GM21381 (cell line): ENCODE data around the gene ZNHIT6.

Experiments used
- ATAC-seq: cut with Tn5 transposase; IDR thresholded peaks from one replicate; pipeline ENCODE4 v1.9.1; 2021; ENCODE audit warnings: mild to moderate bottlenecking, moderate library complexity; ENCODE audit not compliant: unreplicated experiment

ZNHIT6 gene

DNA sequence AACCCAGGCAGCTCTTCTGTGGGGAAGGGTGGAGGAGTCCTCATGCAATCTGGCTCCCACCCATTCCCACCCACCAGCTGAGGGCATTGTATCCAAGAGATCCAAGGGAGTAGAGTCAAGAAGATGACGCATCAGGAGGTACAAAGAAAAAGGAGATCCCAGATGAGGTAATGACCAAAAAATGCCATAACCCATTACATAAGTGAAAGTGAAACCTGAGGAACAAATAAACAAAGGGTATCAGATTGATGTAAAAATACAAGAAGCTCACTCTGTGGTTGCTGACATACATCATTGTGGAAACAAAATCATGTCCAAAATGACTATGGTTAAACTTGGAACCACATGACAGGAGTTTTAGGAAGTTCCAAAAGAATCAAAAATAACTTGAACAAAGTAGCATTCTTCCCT, 85.2 kb downstream of the ZNHIT6 start:
- no peak for ATAC-seq

DNA sequence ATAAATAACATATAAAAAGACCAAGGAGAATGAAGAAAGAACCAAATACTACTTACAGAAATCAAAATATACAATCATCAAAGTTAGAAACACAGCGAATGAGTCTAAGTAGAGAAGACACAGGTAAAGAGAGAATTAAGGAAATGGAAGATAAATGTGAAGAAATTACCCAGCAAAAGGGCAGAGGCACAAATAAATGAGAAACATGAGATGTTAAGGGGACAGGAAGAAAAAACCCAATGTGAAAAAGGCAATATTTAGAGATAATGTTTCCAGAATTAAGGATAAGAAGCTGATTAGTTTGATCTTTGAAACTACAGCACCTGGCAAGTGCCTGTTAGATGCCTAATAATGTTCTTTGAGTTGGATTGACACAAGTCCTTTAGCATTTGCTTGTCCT, 86.8 kb downstream of the ZNHIT6 start:
- no peak for ATAC-seq

DNA sequence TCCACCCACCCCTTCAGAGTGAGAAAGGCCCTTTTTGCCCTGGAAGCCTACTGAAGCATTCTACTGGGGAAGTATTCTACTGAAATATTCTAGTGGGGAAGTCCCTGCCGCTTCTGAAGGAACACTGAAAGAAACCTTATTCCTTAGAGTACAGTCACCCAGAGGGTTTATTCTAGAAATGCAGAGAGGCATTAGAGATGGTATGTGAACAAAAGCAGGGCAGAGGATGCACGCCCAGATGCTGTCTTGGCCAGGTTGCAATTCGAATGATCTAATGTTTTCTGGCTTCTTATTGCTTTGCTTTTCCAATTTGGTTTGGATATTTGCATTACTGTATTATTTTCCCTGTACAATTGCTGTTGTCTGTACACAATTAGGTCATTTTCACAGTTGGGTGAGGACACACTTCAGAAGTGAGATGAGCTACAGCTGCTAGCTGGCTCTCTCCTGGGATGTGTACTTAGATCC, 90.6 kb downstream of the ZNHIT6 start:
- ATAC-seq: no peak

DNA sequence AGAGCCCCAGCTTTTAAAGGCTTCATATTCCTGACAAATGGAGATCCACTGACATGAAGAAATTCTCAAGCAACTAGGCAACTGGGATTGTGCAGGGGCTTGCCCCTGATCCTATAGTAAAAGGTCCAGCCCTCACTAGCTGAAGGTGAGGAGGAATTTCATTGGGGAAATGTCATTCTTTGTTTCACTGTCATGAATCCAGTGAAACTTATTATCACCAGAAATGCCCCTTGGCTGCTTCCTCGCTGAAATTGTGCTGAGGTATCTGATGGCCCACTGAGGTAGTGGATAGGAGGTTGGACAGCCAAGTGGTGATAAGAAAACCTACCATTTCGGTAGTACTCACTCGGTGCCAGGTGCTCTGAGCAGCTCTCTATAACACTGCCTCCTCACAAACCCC, 91.5 kb downstream of the ZNHIT6 start:
- no peak for ATAC-seq

DNA sequence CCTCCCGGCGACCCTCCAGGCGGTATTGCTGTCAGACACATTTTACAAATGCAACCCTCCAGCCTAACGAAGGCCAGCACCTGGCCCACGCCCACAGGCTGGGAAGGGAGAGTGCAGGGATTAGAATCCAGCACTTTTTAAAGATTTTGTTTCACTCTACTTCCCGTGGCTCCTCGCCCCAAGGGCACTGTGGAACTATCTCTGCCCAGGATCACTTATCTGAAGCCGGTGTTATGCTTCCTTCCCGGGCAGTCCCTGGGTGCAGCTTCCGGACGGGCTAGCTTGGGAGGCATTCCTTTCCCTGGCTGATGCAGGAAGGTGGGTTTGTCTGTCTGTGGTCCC, 91.9 kb downstream of the ZNHIT6 start:
- ATAC-seq: no peak

DNA sequence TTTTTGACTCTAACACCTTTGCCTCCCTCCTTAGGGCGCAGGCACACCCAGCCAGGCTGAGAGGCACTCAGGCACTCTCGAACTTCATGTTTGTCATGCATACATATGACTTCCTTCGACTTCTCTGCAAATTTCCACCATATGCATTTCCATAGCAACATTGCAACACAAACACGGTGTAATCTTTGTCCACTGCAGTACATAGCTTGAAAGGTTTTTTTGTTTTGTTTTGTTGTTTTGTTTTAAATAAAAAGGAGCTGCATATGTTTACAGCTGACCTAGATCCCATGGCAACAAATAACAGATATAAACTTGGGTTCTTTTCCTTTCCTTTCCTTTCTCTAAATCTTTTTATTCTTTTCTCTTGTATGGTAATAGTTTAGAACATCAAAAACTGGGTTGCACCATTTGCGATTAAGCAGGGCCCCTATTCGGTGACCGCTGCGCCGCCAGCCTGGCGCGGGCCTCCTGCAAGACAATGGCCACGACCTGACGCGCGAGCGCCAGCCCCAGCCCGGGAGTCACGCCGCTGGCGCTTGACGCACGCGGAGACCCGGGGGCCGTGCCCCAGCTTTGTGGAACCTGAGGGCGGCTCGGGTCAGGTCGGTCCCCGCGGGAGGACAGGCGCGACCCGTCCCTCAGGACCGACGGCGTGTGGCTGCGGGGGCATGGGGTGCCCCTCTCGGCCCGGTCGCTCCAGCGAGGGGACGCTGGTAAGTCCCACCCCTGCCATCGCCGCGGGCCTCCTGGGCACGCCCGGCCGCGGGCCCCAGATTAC, 92.5 kb downstream of the ZNHIT6 start:
- ATAC-seq: no peak

DNA sequence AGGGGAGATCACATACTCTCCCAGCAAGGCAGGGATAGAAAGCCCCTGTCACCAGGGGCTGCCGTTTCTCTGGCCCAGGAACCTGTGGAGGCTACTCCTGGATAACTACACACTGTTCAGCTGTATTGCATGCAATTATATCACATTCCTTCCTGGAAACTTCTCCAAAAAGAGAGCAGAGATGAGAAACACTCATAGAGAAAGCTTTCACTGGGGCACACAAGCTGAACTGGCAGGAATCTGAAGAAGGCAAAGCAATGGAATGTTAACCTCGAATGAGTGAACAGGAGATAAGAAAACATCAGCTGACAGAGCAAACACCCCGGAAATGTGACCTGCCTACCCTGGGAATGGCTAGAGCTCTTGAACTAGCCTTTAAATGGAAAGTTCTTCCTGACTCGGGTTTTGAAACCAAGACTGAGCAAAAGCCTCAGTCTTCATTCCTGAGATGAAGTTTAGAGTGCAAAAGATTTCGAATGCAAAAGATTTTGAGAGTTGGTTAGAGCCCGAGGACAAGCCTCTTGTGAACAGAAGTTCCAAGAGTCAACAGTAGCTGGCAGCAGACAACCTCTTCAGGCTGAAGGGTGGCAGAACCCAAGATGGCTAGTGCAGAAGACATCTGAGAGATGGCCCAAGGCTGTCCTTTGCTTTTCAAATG, 95.4 kb downstream of the ZNHIT6 start:
- ATAC-seq: no peak

DNA sequence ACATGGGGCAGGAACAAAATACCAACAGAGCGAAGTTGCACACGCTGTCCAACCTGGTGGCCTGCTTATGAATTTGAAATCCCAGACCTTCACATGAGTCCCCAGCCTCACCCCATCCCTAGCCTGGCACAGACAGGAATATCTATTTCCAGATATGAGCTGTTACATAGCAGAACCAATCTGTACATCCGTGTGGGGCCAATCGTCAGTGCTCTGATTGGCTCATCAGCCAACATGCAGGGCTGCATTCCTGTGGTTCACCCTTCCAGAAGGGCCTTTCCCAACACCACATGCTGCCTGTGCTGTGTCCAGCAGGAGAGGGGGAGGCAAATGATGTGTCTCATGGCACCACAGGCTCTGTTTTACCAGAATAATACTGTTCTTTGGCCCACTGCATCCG, 96.4 kb downstream of the ZNHIT6 start:
- ATAC-seq: no peak

DNA sequence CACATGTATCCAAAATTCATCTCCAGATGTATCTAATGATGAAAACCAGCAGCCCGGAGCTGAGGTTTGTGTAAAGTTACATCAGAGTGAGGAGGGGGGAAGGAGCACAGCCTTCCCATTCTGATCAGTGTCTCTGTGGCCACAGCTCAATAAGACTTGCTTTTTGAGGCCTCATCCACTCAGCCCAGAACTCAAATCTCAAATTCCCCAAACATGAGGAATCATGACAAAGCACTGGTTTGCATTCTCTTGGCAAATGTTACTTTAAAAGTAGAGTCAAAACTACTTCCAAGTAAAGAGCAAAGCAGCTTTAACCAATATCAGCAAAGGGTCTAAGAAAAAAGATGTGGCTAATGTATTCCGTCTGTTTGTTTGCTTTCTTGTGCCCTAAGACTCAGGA, 96.8 kb downstream of the ZNHIT6 start:
- no peak for ATAC-seq

DNA sequence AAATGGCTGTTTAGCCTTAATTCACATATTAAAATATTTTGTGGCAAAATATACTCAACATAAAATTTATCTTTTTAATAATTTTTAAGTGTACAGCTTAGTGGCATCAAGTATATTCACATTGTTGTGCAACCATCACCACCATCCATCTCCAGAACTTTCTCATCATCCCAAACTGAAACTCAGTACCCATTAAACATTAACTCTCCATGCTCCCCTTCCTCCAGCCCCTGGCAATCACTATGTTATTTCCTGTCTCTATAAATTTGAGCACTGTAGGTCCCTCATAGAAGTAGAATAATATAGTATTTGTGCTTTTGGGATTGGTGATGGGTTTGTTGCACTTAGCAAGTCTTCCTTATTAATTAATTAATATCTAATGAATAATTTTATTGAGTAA, 98.3 kb downstream of the ZNHIT6 start:
- ATAC-seq: no peak

DNA sequence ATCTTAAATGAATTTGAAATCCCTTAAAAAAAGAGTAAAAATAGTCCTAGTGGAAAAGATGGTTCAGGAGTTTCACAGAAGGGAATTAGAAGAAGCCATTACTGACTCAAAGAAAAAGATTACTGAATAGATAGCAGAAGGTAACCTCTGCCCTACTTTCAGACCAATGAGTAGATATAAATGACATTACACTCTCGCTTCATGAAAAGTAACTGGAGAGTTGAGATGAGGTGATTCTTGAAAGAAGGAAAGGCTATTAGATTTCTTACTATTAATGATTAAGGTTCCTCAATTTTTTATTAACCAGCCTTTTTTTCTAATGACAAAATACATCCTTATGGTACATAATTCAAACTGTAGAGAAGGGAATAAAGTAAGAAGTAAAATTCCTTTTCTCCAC, 99.4 kb downstream of the ZNHIT6 start:
- no peak for ATAC-seq

DNA sequence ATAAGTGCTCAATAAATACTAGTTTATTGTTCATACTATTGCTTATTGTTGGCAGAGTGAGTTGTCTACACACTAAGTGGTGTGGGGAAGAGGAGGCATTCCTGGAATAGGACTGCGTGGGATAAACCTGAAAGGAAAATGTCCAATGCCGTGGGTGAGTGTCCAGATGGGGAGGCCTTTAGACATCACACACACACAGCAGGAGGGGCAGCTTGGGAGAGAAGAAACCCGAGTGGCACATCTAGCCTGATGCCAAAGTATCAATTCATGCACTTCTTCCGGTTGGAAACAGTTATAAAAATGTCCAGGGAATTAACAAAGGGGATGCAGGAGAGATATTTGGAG, 100.3 kb downstream of the ZNHIT6 start:
- ATAC-seq: no peak

DNA sequence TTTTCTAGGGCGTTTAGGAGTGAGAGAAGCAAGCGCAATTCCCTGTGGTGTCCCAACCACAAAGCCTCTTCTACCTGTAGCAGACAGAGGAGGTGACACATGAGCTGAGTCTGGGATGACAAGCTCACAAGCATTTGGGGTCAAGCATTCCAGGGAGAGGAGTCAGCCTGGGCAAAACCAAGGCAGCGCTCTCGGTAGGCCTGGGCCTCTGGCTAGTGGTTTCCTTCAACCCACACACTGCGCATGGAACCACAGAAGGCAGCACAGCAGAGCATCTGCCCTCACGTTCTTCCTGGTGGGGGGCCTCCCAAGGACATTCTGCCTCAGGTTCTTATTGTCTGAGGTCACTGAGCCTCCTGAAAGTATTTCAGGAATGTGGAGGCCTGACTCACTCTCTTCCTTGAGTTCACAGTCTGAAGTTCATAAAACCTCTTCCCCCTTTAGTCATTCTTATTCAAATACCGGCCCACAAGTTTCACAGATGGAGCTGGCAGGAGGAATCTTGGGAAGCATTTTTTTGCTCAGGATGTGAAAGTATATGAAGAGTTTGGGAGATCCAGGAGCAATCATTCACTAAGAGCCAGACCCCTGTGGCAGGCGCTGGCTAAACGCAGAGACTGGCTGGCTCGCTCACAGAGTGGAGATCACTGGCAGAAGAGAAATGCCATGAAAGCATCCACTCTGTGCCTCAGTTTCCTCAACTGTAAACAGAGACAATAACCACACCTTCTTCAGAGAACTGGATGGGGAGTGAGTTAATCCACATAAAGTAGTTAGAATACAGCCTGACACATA, 100.9 kb downstream of the ZNHIT6 start:
- ATAC-seq: no peak

DNA sequence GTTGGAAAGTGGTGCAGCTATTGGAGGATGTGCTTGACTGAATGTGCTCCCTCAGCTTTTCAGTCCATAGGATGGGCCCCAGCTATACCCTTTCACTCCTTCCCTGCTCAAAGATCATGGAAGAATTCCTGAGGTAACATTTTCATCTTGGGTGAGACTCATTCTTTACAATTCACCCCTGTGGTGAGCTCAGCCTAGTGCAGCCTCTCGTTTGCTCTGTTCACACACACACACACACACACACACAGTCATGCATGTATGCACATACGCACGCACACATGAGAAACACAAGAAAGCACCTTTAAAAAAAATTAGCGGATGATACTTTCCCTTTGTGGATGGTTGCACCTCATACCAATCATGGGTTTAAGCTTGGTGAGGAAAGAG, 101.8 kb downstream of the ZNHIT6 start:
- no peak for ATAC-seq

DNA sequence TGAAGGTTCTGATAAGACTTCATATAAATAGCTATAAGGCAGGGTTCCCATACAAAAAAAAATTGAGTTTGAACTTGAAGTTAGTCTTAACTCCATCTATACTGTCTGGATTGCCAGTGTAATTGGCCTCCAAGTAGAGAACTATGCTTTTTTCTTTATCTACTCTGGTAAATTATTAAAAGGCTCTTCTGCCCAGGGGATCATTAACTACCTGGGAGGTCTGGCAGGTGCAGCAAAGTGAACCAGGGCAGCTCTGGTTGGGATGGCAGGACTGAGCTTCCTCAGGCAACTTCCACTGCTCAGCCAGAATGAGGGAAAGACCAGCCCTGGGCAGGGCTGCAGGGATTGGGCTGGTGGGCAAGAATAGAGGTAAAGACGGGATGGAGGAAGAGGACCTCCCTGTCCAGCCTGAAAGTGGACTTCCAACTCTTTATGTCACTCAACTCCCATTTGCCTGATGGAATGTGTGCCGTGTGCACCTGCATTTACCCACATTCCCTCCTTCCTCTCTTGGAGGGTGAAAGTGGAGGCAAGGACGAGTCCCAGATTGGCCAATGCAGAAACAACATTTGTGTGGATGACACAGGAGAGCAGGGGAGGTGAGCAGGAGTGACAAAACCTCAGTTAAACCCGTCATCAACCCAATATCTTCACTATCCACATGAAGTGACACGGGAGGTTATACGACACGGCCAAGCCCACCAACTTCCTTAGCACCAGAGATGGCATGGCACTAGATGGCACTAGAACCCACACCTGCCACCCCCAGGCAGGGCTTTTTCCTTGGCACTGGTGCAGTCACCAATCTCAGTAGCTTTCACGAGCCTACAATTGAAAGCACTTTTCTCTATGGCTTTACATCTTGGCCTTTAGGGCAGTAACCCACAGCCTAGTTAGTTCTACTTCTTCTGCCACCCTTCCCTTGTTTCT, 102.5 kb downstream of the ZNHIT6 start:
- ATAC-seq: no peak

DNA sequence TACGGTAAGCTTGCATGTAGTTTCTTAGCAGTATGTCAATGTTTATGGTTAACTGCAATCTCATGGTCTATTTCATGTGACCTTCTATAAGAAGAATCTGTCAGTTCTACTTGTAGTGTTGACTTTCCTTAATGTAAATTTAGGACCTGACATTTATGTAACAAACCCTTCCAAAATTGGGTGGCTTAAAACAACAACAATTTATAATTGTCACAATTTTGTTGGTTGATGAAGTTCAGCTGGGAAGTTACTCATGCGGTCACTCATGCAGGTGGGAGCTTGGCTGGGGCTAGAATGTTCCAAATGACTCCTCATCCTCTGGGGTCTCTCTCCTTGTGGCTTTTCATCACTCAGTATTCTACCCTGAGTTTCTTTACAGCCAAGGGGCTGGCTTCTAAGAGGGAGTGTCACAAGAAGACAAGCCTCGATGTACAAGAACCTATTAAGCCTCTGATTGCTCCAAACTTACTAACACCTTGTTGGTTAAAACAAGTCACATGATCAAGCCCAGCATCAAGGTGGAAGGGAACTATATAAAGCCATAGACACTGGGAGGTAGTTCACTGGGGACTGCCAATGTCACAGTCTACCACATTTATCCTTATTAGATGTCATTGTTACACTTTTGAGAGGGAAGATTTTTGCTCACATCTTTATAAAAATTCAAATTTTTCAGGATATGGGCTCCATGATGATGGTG, 103.8 kb downstream of the ZNHIT6 start:
- no peak for ATAC-seq

DNA sequence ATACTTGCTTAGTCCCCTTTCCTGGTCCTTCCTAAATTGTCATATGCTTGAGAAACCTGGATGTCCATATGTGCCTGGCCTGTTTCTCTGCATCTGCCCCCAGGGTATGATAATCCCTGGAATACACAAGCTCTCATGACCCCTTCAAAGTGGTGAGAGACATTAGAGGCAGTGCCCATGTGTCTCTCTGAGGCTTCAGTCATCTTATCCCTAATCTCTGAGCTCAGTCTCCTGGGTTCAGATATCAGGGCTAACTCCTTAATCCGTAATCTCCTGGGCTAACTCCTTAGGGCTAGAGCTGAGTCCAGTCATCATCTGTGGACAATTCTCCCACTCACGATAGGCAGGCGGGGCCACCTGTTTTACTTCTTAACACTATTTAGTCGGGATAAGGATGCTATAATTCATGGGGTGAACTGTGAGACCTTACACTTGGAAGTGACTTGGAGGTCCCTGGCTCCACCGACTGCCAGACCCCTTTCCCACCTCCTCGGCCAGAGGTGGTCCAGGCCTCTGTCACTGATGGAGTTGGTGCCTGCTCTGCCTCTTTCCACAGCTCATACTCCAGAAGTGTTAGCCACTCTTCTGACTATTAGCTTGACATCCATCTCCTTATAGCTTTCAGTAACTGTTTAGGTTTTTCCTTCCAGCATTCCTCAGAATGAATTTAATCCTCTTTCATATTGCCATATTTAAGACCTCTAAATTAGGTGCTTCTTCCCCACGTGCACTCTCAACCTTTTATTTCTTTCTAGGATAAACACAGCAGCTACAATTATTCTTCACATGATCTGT, 105.0 kb downstream of the ZNHIT6 start:
- no peak for ATAC-seq

DNA sequence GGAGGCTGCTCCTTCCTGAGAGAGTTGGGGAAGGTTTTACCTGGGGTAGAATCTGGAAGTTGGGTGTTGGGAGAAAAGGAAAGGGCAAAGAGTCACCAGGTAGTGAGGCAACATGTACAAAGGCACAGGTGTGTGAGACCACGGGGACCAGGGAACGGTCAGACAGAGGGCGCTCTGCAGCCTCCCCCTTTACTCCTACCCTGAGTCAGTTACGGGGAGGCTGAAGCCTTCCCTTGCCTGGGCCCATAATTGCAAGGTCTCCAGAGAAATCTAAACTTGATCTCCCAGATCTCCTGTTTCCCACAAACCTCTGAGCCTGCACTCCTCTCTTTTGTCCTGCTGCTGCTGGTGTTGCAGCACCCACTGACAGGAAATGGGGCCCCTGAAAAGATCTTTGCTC, 105.7 kb downstream of the ZNHIT6 start:
- ATAC-seq: no peak

DNA sequence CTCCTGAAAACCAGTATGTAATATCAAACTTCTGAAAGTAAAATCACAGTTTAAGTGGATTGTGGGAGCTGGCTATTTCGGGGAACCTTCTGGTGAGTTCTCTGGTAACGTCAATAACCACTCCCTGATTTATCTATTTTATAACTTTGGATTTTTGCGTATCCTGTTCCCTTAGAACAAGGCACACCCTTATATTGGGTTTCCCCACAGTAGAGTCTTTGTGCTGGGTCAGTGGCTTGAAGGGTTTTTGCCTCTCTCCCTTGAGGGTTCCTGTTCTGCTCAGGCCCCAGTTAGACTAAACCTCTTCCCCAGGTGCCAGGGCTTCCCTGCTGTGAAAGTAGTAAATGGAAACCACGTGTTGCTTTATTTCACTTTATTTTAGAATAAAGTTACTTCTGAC, 106.3 kb downstream of the ZNHIT6 start:
- no peak for ATAC-seq

DNA sequence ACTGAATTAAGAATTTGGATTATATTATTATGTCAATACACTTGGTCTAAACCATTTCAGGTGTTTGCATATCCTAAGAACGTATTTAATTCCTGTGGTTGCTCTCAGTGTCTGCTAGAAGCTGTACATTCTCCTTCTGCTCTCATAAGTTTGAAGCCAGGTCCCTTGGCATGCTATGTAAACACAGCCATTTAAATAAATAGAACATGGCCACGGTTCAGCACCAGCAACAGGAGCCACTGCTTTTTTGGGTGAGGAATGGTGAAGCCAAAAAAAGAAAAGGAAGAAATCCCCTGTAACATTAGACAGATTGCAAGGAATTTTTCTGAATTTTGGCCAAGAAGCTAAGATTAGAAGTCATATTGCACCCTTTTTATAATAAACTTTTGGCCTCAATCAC, 108.6 kb downstream of the ZNHIT6 start:
- ATAC-seq: no peak
